Activated CD4-positive, CD25-positive, alpha-beta regulatory T cell (primary cell): ENCODE data around the gene BTG4.

ENCODE experiments used
- DNase-seq, 4 experiments: peaks; one replicate each; lab custom pipeline; 2025; lab: John Stamatoyannopoulos, UW

BTG4 gene

GRCh38 chr11:111494040-111494439 is 18.1 kb downstream of the BTG4 start:
- DNase-seq, result no peak

GRCh38 chr11:111490496-111490895 is 21.7 kb downstream of the BTG4 start:
- DNase-seq, result no peak

GRCh38 chr11:111483431-111483830 is 28.8 kb downstream of the BTG4 start:
- no peak for DNase-seq

- no peak for DNase-seq
Observed at GRCh38 chr11:111479666-111480065, 32.5 kb downstream of the BTG4 start.

GRCh38 chr11:111477898-111478297 is 34.3 kb downstream of the BTG4 start:
- DNase-seq, result no peak

- no peak for DNase-seq
Observed at GRCh38 chr11:111476956-111477355, 35.2 kb downstream of the BTG4 start.

- DNase-seq, result no peak
Observed at GRCh38 chr11:111476366-111476765, 35.8 kb downstream of the BTG4 start.

GRCh38 chr11:111474432-111474831 is 37.8 kb downstream of the BTG4 start:
- DNase-seq, result no peak

GRCh38 chr11:111472228-111472627 is 40.0 kb downstream of the BTG4 start:
- DNase-seq, result no peak

- DNase-seq, result no peak
Observed at GRCh38 chr11:111469200-111469599, 43.0 kb downstream of the BTG4 start.

- DNase-seq, result no peak
Observed at GRCh38 chr11:111466615-111467014, 45.6 kb downstream of the BTG4 start.

GRCh38 chr11:111465400-111465799 is 46.8 kb downstream of the BTG4 start:
- DNase-seq, result no peak

GRCh38 chr11:111463276-111463675 is 48.9 kb downstream of the BTG4 start:
- DNase-seq, result no peak

- no peak for DNase-seq
Observed at GRCh38 chr11:111462329-111462728, 49.9 kb downstream of the BTG4 start.

GRCh38 chr11:111461460-111462235 is 50.5 kb downstream of the BTG4 start:
- no peak for DNase-seq

- no peak for DNase-seq
Observed at GRCh38 chr11:111460856-111461255, 51.3 kb downstream of the BTG4 start.

GRCh38 chr11:111460340-111460739 is 51.8 kb downstream of the BTG4 start:
- DNase-seq, result no peak

- DNase-seq, result no peak
Observed at GRCh38 chr11:111459506-111460270, 52.5 kb downstream of the BTG4 start.

GRCh38 chr11:111457731-111458368 is 54.3 kb downstream of the BTG4 start:
- DNase-seq, result no peak

GRCh38 chr11:111456859-111457730 is 55.1 kb downstream of the BTG4 start:
- DNase-seq, result no peak

- DNase-seq, result no peak
Observed at GRCh38 chr11:111456086-111456858, 55.9 kb downstream of the BTG4 start.
